Measurements from ENCODE around the gene IFIT3. TPM values are rescaled to one million over a fixed set of nuclear protein-coding genes. Genes with fewer than 3 reads are reported as not detected.

The IFIT3 gene
- total RNA-seq, 1 donor from 2014 or later: 5.3 TPM

DNA sequence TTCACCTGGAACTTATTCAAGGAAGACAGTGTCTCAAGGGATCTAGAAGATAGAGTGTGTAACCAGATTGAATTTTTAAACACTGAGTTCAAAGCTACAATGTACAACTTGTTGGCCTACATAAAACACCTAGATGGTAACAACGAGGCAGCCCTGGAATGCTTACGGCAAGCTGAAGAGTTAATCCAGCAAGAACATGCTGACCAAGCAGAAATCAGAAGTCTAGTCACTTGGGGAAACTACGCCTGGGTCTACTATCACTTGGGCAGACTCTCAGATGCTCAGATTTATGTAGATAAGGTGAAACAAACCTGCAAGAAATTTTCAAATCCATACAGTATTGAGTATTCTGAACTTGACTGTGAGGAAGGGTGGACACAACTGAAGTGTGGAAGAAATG lies 10.9 kb downstream of the IFIT3 start:
- TF ChIP-seq, protein P1, sequence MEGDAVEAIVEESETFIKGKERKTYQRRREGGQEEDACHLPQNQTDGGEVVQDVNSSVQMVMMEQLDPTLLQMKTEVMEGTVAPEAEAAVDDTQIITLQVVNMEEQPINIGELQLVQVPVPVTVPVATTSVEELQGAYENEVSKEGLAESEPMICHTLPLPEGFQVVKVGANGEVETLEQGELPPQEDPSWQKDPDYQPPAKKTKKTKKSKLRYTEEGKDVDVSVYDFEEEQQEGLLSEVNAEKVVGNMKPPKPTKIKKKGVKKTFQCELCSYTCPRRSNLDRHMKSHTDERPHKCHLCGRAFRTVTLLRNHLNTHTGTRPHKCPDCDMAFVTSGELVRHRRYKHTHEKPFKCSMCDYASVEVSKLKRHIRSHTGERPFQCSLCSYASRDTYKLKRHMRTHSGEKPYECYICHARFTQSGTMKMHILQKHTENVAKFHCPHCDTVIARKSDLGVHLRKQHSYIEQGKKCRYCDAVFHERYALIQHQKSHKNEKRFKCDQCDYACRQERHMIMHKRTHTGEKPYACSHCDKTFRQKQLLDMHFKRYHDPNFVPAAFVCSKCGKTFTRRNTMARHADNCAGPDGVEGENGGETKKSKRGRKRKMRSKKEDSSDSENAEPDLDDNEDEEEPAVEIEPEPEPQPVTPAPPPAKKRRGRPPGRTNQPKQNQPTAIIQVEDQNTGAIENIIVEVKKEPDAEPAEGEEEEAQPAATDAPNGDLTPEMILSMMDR (conservative IDR thresholded peaks at IDR 0.05; ENCODE audit: low read depth, low read length): no peak
- H3K4me3 ChIP-seq (ENCODE audit: low read depth, low read length): no peak overlapping the region
- no peak for DNase-seq (ENCODE audit: low read depth)

DNA sequence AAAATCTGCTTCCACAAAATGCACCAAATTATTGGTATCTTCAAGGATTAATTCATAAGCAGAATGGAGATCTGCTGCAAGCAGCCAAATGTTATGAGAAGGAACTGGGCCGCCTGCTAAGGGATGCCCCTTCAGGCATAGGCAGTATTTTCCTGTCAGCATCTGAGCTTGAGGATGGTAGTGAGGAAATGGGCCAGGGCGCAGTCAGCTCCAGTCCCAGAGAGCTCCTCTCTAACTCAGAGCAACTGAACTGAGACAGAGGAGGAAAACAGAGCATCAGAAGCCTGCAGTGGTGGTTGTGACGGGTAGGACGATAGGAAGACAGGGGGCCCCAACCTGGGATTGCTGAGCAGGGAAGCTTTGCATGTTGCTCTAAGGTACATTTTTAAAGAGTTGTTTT lies 12.1 kb downstream of the IFIT3 start:
- H3K4me3 ChIP-seq (ENCODE audit: low read depth, low read length): no peak overlapping the region
- TF ChIP-seq, protein P1 (conservative IDR thresholded peaks at IDR 0.05; ENCODE audit: low read depth, low read length): no peak
- no peak for DNase-seq (ENCODE audit: low read depth)

DNA sequence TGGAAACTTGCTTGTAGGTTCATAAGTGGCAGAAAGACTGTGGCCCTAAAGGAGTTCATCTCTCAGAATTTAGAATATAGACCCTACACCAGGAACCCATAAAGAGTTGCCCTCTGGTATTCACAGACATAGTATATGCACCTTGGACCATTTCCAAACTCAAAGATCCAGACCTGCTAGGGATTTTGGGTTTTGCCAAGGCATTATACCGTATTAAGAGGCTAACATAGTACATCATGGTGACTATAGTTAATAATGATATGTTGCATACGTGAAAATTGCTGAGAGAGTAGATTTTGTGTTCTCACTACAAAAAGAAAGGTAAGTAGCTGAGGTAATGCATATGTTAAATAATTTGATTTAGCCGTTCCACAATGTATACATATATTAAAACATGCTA lies 13.9 kb downstream of the IFIT3 start:
- TF ChIP-seq, protein P1 (conservative IDR thresholded peaks at IDR 0.05; ENCODE audit: low read depth, low read length): no peak
- no peak for DNase-seq (ENCODE audit: low read depth)
- H3K4me3 ChIP-seq (ENCODE audit: low read depth, low read length): no peak overlapping the region

DNA sequence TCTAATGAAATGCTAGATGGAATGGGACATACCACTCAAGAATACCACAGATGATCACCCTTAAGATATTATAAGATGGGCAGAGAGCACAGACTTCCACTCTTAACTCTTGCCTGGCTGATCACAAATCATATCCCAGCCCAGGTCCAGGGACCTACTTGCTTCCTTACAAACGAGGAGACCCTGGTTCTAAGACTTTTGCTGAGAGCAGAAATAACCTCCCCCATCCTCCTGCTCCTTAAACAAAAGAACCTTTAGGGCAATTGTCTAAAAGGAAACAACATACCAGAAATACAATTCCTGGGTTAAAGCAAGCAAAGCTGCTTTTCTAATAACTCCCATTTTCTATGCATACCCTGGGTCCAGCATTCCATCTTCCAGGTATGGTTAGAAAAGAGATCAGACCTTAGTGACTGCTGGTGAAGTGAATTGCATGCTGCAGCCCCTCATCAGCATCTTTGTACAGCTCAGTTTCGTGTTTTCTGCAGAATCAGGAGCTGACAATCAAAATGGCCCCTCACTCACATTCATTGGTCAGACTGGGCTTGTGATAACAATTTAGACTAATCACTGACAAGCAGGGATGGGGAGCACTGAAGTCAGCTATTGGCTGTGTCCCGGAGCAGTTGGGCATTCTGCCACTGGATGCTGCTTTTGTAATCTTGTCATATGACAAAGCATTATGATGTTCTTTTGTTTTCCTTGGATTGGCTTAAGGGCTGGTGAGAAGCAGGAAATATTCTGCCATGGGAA lies 14.6 kb downstream of the IFIT3 start:
- no peak overlapping the region for H3K4me3 ChIP-seq (ENCODE audit: low read depth, low read length)
- TF ChIP-seq, protein P1 (conservative IDR thresholded peaks at IDR 0.05; ENCODE audit: low read depth, low read length): no peak
- no peak for DNase-seq (ENCODE audit: low read depth)

DNA sequence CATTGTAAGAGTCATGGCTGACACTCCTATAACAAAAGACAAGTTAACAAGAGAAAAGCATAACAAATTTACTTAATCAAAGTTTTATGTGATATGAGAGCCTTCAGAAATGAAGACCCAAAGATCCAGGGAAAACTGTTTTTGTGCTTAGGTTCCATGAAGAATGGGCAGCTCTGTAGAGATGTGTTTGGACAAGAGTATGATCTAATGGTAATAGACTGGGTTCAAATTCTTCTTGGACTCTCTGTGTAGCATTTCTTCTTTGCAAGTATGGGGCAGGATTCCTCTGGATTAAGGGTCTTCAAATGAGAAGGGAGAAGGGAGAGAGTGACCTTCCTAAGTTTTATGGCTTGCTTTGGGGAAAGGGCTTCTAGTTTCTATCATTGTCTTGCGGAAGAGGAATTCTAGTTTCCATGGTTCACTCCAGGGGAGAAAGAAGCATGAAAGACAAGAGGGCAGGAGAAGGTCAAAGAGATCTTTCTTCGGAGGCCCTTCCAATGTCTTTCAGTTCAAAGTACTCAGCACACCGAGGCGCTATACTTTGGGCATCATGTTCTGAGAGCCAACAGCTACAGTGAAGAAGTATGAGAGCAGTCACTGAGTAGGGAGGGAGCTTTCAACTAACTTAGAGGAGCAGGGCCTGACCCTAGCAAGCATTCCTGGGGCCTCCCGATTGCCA lies 15.4 kb downstream of the IFIT3 start:
- TF ChIP-seq, protein P1 (conservative IDR thresholded peaks at IDR 0.05; ENCODE audit: low read depth, low read length): no peak
- no peak overlapping the region for H3K4me3 ChIP-seq (ENCODE audit: low read depth, low read length)
- DNase-seq (ENCODE audit: low read depth): no peak

DNA sequence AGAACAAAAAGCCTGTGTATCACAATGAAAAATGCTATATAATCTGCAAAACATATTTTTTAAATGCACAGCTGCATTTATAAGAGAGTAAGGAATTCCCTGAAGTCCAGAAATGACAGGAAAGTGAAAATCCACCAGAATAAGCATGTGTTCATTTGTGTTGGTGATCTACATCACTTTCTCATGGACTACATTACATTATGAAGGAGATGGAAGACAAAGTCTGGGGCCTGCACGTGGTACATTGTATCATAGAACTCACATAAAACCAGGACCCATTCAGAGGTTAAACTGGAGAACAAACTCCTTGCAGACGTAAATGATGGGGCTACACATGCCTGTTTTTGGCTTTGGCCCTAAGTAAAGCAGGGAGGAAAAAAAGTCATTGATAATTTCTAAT lies 16.4 kb downstream of the IFIT3 start:
- no peak for DNase-seq (ENCODE audit: low read depth)
- TF ChIP-seq, protein P1 (conservative IDR thresholded peaks at IDR 0.05; ENCODE audit: low read depth, low read length): no peak

More for the DNA sequence above, 16.4 kb downstream of the IFIT3 start:
- H3K4me3 ChIP-seq (ENCODE audit: low read depth, low read length): no peak overlapping the region

Data from epithelial cell of proximal tubule (primary cell).